PFSK-1 (cell line): ENCODE results near the gene BMPR2.

Experiments used
- SIN3A ChIP-seq: IDR thresholded peaks from 2 replicates; pipeline ENCODE4 v1.6.1; 2012; ENCODE audit warnings: mild to moderate bottlenecking, low read length, moderate library complexity, borderline replicate concordance; ENCODE audit not compliant: insufficient read depth
- TAF1 ChIP-seq: IDR thresholded peaks from 2 replicates; pipeline ENCODE4 v1.6.1; 2012; ENCODE audit warnings: low read length, control low read depth, borderline replicate concordance; ENCODE audit not compliant: insufficient read depth

DNA sequence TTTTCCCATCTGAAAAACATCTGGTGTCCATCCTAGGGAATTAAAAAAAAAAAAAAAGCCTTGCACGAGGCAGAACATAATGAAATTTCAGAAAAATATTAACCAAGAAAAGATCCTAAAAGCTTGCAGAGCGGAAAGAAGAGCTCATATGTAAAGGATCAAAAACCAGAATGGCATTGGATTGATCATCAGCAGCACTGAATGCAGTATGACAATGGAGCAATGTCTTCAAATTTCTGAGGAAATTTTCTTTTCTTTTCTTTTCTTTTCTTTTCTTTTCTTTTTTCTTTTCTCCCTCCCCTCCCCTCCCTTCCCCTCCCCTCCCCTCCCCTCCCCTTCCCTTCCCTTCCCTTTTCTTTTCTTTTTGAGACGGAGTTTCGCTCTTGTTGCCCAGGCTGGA lies 237.4 kb downstream of the BMPR2 start:
- no peak for TF ChIP-seq SIN3A
- no peak for TF ChIP-seq TAF1
